ENCODE measurements around the gene RAB15. TPM values are rescaled to one million over a fixed set of nuclear protein-coding genes. Genes with fewer than 3 reads are reported as not detected.

Gene RAB15
- total RNA-seq, 1 donor from 2014 or later: 36.3 TPM

GRCh38 chr14:64929014-64929359 is 43.1 kb downstream of the RAB15 start:
- peaks cover 40% of the 10 kb centered on the region for H3K36me3 ChIP-seq (ENCODE audit: insufficient read depth, low read length)
- Mint-ChIP-seq H3K27ac (ENCODE audit: unreplicated experiment) (no peak overlapping the region), H3K4me3 (ENCODE audit: unreplicated experiment) (no peak overlapping the region), H3K4me1 (ENCODE audit: low read depth, unreplicated experiment) (peaks cover 8% of the 10 kb centered on the region), H3K9me3 (ENCODE audit: unreplicated experiment) (no peaks in the 10 kb centered on the region), H3K36me3 (ENCODE audit: low read depth, unreplicated experiment) (peaks cover 2% of the 10 kb centered on the region), H3K27me3 (ENCODE audit: low read depth, unreplicated experiment) (no peaks in the 10 kb centered on the region)
- no peak for FAIRE-seq
- H3K27ac ChIP-seq (ENCODE audit: low read depth, low read length): no peak overlapping the region
- no peaks in the 10 kb centered on the region for H3K9me3 ChIP-seq (ENCODE audit: insufficient read depth, low read depth, low read length)
- H2AFZ ChIP-seq (ENCODE audit: low read depth, low read length): no peak overlapping the region
- TF ChIP-seq EZH2 (IDR thresholded peaks at IDR 0.05; ENCODE audit: insufficient read depth, low read length) (no peak), CTCF (IDR thresholded peaks at IDR 0.05; ENCODE audit: insufficient read depth, low read depth, low read length) (no peak)
- H3K9ac ChIP-seq (ENCODE audit: low read length): no peak overlapping the region
- peaks cover 12% of the 10 kb centered on the region for H4K20me1 ChIP-seq (ENCODE audit: insufficient read depth, low read length)
- no peaks in the 10 kb centered on the region for H3K79me2 ChIP-seq (ENCODE audit: insufficient read depth, low read length)
- H3K4me1 ChIP-seq (ENCODE audit: insufficient read depth, low read length): no peaks in the 10 kb centered on the region
- H3K27me3 ChIP-seq (ENCODE audit: insufficient read depth, low read length): no peaks in the 10 kb centered on the region
- H3K4me3 ChIP-seq (ENCODE audit: insufficient read depth, low read depth, low read length): no peak overlapping the region
- H3K4me2 ChIP-seq (ENCODE audit: low read length): no peak overlapping the region
- DNase-seq (ENCODE audit: low read depth): no peak

- H3K4me1 ChIP-seq (ENCODE audit: insufficient read depth, low read length): no peaks in the 10 kb centered on the region
- no peak overlapping the region for H3K4me2 ChIP-seq (ENCODE audit: low read length)
- no peak for DNase-seq (ENCODE audit: low read depth)
- H3K27me3 Mint-ChIP-seq (ENCODE audit: low read depth, unreplicated experiment): no peaks in the 10 kb centered on the region
- H3K4me3 ChIP-seq (ENCODE audit: insufficient read depth, low read depth, low read length): no peak overlapping the region
- peaks cover 12% of the 10 kb centered on the region for H4K20me1 ChIP-seq (ENCODE audit: insufficient read depth, low read length)
- no peak overlapping the region for H3K27ac ChIP-seq (ENCODE audit: low read depth, low read length)
- no peak overlapping the region for H3K4me3 Mint-ChIP-seq (ENCODE audit: unreplicated experiment)
- no peaks in the 10 kb centered on the region for H3K9me3 ChIP-seq (ENCODE audit: insufficient read depth, low read depth, low read length)
- TF ChIP-seq EZH2 (IDR thresholded peaks at IDR 0.05; ENCODE audit: insufficient read depth, low read length) (no peak), CTCF (IDR thresholded peaks at IDR 0.05; ENCODE audit: insufficient read depth, low read depth, low read length) (no peak)
- peaks cover 39% of the 10 kb centered on the region for H3K36me3 ChIP-seq (ENCODE audit: insufficient read depth, low read length)
- H3K79me2 ChIP-seq (ENCODE audit: insufficient read depth, low read length): no peaks in the 10 kb centered on the region
- peak; percentile 45 for FAIRE-seq
- no peak overlapping the region for H3K9ac ChIP-seq (ENCODE audit: low read length)
- peaks cover 8% of the 10 kb centered on the region for H3K4me1 Mint-ChIP-seq (ENCODE audit: low read depth, unreplicated experiment)
- H3K36me3 Mint-ChIP-seq (ENCODE audit: low read depth, unreplicated experiment): peaks cover 2% of the 10 kb centered on the region
- H2AFZ ChIP-seq (ENCODE audit: low read depth, low read length): no peak overlapping the region
- no peaks in the 10 kb centered on the region for H3K9me3 Mint-ChIP-seq (ENCODE audit: unreplicated experiment)
- no peaks in the 10 kb centered on the region for H3K27me3 ChIP-seq (ENCODE audit: insufficient read depth, low read length)
- H3K27ac Mint-ChIP-seq (ENCODE audit: unreplicated experiment): no peak overlapping the region
These were observed 43.7 kb downstream of the RAB15 start for GRCh38 chr14:64928239-64929013.

DNA sequence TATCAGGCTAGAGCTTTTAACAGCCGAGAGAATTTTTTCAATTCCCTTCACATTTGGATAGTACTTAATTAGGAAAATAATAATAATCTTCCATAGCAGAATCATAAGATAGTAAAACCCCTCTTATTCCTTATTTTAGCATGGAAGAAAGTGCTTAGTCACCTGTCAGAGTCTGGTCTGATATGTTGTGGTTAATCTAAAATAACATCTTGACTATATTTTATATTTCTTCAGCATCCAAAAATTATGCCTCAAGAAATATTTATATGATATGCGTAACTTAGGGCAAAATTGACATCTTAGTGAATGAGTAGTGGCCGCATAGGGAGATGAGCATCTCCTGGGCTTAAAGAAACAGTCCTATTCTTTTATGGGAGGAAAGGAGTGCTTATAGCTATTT is 45.1 kb downstream of the RAB15 start:
- Mint-ChIP-seq H3K4me1 (ENCODE audit: low read depth, unreplicated experiment) (peaks cover 8% of the 10 kb centered on the region), H3K9me3 (ENCODE audit: unreplicated experiment) (no peaks in the 10 kb centered on the region), H3K4me3 (ENCODE audit: unreplicated experiment) (no peak overlapping the region), H3K27me3 (ENCODE audit: low read depth, unreplicated experiment) (no peaks in the 10 kb centered on the region), H3K27ac (ENCODE audit: unreplicated experiment) (no peak overlapping the region), H3K36me3 (ENCODE audit: low read depth, unreplicated experiment) (no peaks in the 10 kb centered on the region)
- H3K79me2 ChIP-seq (ENCODE audit: insufficient read depth, low read length): peaks cover 6% of the 10 kb centered on the region
- H3K27me3 ChIP-seq (ENCODE audit: insufficient read depth, low read length): no peaks in the 10 kb centered on the region
- no peak overlapping the region for H2AFZ ChIP-seq (ENCODE audit: low read depth, low read length)
- FAIRE-seq (no peak), DNase-seq (ENCODE audit: low read depth) (no peak)
- no peak overlapping the region for H3K27ac ChIP-seq (ENCODE audit: low read depth, low read length)
- no peaks in the 10 kb centered on the region for H3K9me3 ChIP-seq (ENCODE audit: insufficient read depth, low read depth, low read length)
- H3K9ac ChIP-seq (ENCODE audit: low read length): no peak overlapping the region
- TF ChIP-seq EZH2 (IDR thresholded peaks at IDR 0.05; ENCODE audit: insufficient read depth, low read length) (no peak), CTCF (IDR thresholded peaks at IDR 0.05; ENCODE audit: insufficient read depth, low read depth, low read length) (no peak)
- H3K36me3 ChIP-seq (ENCODE audit: insufficient read depth, low read length): peaks cover 32% of the 10 kb centered on the region
- peaks cover 12% of the 10 kb centered on the region for H4K20me1 ChIP-seq (ENCODE audit: insufficient read depth, low read length)
- H3K4me3 ChIP-seq (ENCODE audit: insufficient read depth, low read depth, low read length): no peak overlapping the region
- no peaks in the 10 kb centered on the region for H3K4me1 ChIP-seq (ENCODE audit: insufficient read depth, low read length)
- no peak overlapping the region for H3K4me2 ChIP-seq (ENCODE audit: low read length)

All from astrocyte (in vitro differentiated cells and primary cell).